Kidney tubule cell (primary cell): ENCODE measurements around the gene WDR53.
"Not testable (repeated sequence)": the region's sequence is repeated elsewhere in the genome, so short reads cannot be mapped to it uniquely, and the experiment has no call there.

ENCODE experiments used
- DNase-seq: peaks from one replicate; pipeline ENCODE4 v3.0.0-alpha.2; 2018; ENCODE audit warnings: low spot score

WDR53 gene

DNA sequence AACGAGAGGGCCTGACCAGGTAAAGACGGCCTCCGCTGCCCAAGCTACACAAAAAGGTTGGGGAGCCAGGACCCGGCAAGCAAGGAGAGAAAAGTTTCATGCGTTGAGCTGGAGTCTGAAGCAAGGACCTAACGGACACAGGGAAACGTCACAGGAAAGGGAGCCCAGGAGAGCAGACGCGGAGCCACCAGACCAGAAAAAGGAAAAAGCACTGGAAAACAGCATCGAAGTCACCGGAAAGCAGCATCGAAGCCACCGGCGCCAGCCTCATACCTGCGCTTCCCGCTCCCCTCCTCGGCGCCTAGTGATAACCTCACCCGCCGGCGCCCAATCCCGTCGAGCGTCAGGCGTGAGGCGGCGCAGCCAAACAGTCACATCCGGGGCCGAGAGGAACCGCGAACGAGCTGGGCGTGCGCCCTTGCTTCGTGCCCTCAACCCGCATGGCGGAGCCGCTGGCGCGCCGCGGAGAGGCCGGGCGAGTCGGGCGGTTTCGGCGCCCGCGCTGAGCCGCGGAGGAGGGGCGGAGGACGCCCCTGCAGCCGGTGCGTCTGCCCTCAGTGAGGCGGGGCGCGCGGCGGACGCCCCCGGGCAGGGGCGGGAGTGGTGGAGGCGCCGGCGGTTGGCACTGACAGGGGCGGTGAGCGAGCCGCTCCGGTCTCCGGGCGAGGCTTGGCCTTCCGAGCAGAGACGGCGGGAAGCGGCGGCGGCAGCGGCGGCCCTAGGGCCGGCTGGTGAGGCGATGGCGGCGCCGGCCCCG is at the start of gene WDR53, which contains the start of gene FBXO45:
Gene WDR53 (minus strand): TSS at position 309 of the 757 bp plus-strand sequence. CDS start 7,079 bp downstream, outside the sequence.
Gene FBXO45 (plus strand): TSS at position 415 of the 757 bp plus-strand sequence. CDS start 325 bp downstream, at position 740.
- DNase-seq = peak; percentile 97

DNA sequence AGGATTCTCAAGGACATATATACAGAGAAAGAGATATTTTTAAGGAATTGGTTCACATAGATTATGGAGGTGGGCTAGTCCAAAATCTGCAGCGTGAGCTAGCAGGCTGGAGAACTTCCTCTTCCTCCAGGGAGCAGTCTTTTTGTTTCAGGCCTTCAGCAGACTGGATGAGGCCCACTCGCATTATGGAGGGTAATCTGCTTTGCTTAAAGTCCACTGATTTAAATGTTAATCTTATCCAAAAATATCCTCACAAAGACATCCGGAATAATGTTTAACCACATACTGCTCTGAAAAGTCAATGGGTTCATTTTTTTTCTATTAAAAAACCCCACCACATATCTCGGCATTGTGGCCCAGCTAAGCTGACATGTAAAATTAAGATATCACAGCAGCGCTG is 48.9 kb upstream of the WDR53 start:
- no peak for DNase-seq

DNA sequence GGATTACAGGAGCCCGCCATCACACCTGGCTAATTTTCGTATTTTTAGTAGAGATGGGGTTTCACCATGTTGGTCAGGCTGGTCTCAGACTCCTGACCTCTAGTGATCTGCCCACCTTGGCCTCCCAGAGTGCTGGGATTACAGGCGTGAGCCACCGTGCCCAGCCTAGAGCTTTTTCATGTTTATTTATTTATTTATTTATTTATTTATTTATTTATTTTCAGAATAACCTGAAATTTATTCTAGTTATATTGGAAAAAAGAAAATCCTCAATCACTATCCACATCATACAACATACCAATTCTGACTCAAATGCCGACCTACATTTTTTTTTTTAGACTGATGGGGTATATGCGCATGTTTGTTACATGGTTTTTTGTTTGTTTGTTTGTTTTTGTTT is 46.9 kb upstream of the WDR53 start:
- DNase-seq = not testable (repeated sequence)

DNA sequence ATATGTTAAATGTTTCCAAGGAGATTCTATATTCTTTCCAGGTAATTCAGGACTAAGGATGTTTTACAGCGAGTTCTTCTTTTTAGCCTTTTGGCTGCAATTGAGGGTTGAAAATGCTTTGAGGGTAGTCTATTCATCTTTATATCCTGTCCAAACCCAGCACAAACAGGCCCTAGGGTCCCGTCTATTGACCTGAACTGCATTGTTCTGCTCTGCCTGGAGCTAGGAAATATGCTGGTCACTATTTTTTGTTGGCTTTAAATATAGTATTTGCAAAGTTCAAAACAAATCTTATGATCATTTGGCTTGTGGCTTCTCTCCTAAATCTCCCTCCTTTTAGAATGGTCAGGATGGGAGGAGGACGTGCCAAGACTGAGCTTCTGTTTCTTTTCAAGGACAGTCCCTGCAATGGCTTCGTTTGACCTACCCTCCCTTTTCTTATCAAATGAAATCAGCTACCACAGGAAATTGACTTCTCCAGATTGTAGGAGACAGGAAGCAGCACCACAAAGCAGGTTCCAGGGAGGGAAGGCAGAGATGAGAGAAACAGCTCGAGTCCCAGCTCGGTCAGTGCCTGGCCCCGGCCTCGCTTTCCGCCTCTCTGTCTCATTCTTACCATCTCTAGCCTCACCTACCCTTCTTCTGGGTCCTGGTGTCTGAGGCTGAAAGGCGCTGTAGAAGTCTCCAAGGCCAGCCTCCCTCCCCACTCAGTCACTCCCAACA is 43.6 kb upstream of the WDR53 start:
- no peak for DNase-seq

DNA sequence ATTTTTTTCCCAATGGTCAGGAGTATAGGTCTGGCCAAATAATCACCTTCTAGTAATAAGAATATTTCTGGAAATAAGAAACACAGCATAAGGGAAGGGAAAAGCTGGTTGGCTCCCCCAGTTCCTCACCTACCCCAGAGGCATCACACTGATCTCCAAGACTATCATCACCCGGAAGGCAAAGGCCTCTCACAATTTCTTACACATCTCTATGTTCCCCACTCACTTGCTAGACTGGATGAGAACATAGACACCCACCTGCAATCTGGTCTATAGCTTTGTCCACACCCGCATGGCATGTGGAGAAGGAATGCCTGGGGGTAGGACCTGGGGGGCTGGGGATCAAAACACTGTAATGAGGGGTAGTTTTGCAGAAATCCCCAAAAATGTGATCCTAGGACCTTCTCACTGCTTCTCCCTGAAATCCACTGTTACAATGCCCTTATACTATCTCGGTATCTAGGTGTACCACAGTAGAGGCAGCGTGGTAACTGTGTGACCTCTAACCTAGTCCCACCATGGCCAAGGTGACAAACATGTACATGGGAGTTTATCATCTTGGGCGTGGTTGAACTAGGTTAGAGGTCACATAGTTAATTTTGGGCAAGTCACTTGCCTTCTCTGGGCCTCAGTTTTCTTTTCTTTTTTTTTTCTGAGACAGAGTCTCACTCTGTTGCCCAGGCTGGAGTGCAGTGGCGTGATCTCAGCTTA is 41.6 kb upstream of the WDR53 start:
- DNase-seq = no peak

DNA sequence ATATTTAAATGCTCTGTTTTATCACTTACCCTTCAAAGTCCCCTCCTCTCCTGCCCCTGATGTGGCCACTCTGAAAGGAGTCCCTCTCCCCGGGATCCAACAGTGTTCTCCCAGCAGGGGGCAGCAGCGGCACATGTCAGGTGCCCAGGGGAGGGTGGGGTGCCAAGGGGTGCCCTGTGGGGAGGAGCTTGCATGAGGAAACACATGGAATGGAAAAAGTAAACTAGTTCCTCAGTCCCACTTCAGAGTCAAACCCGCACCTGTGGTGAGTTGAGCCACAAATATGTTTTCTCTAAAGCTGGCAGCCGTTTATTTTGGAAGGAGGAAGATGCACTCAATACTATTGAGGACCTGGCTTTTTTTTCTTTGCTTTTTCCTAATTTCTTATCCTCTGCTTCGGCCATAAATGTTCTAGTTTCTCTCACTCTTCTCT is 41.0 kb upstream of the WDR53 start:
- DNase-seq = peak; percentile 80

DNA sequence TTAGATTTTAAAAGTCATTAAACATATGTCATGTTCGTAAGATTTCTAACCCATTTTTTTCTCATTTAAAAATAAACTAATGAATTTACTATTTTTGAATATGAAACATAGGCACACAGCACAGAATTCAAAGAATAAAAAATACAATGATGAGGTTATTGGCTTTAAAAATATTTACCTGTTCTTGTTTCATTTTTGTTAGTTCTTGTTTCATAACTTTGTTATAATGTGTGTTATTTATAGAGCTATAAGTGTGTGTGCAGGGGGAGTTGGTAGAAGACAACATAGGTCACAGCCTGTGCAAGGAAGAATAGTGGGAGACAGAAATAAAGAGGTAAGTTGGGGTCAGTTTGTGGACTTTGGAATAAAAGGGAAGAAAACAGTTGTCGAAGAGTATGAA is 40.3 kb upstream of the WDR53 start:
- no peak for DNase-seq

DNA sequence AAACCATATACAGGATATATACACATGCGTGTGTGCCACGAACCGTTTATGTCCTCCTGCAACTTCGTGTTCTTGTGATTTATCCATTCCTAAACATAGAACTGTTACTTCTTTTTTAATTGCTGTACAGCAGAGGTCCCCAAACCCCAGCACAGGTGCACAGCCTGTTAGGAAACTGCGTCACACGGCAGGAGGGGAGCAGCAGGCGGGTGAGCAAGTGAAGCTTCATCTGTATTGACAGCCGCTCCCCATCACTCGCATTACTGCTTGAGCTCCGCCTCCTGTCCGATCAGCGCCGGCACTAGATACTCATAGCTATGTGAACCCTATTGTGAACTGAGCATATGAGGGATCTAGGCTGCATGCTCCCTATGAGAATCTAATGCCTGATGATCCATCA is 36.2 kb upstream of the WDR53 start:
- DNase-seq = no peak

DNA sequence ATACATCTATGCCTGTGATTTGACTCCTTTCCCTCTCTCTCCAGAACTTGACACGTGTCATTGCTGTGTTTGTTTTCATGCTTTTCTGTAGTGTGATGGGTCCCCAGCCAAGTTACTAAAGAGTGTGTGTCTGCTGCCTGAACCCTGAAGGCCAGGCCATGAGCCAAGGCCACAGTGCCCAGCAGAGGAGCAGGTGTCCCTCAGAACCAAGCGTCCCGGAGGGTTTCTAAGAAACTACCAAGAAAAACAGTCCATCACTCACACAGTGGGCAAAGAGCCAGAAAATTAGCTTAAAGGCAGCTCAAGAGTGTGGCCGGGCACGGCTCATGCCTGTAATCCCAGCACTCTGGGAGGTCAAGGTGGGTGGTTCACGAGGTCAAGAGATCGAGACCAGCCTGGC is 35.3 kb upstream of the WDR53 start:
- DNase-seq = no peak

DNA sequence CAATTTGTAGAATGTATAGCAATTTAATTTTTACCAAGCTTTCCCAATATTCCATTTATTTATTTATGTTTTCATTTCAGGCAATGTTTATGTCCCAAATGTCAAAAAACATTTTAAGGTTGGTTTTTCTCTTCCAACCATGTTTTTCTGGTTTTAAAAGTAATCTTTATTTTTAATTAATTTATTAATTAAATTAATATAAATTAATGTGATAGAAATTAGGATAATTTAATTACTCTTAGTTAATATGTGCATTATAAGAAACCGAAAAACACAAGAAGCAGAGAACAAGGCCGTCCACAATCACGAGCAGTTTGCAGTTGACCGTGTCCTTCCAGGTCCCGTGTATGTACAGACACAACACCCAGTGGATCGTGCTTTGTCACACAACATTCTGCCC is 34.3 kb upstream of the WDR53 start:
- no peak for DNase-seq

DNA sequence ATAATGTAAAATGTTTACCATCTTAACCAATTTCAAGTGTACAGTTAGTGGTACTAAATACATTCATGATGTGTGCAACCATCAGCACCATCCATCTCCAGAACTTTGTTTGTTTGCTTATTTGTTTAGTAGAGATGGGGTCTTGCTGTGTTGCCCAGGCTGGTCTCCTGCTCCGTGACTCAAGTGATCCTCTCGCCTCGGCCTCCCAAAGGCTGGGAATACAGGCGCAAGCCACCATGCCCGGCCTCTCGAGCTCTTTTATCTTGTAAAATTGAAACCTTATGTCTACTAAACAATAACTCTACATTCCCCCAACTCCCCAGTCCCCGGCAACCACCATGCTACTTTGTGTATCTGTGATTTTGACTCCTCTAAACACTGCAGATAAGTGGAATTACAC is 32.0 kb upstream of the WDR53 start:
- DNase-seq = no peak

DNA sequence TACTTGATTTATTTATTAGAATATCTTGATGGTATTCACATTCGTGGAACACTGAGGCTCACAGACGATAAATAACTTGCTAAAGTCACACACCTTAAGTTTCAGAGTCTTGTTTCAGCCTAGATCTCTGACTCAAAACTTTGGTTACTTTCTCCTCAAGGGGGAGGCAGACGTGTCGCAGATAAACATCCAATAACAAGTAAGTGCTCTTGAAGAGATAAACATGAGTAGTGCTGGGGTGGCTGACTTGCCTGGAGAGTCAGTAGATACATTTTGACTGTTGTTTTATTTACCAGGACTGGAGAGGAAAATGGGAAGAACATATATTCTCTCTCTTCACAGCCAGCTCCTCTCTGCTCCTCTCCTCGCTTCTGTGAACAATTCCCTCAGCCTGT is 31.4 kb upstream of the WDR53 start:
- no peak for DNase-seq

DNA sequence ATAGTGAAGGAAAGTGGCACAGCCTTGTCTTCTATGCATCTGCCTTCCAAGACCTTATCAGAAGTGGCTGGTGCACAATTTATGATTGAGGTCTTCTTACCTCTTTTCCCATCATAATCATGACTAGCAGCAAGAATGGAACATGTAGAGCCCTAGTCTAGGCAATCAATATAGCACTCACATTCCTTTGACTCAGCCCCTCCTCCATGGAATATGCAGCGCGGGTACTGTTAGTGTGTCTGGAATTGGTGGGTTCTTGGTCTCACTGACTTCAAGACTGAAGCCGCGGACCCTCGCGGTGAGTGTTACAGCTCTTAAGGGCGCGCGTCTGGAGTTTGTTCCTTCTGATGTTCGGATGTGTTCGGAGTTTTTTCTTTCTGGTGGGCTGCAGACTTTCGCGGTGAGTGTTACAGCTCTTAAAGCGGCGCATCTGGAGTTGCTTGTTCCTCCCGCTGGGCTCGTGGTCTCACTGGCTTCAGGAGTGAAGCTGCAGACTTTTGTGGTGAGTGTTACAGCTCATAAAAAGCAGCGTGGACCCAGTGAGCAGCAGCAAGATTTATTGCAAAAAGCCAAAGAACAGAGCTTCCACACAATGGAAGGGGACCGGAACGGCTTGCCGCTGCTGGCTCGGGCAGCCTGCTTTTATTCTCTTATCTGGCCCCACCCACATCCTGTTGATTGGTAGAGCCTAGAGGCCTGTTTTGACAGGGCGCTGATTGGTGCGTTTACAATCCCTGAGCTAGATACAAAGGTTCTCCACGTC is 29.8 kb upstream of the WDR53 start:
- DNase-seq = not testable (repeated sequence)

DNA sequence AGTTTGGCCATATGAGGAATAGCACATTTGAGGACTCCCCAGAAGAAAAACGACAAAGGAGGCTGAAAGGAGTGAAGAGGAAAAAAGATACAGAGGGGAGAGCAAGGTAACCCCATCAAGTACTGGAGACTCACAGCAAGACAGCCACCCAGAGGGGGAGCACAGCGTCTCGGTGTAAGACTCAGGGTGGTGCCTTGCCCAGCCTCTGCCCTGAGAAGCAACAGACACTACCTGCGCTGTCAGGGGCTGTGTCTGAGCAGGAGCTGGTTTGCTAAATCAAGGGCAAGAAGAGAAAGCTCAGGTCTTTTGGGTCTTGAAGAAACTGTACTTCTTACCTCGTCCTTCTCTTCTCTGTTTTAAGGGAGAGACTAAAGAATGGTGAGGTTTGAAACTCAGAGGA is 28.0 kb upstream of the WDR53 start:
- DNase-seq = no peak

DNA sequence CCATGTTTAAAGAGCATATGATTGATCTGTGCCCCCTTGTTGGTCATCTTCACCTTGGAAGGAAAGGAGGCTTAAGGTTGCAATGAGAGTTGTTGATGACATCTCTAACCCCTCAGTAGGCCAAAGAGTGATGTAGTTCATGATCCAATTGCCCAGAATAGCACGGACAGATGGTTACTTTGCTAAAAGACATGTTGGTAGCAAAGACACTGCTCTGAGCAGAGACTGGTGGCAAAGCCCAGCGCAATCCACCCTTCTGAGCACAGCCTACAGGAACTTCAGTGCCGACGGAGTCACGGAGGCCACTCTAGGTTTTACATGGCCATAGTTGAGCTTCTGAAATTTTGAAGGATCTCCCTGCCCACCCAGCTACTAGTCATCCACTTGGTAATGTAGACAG is 21.9 kb upstream of the WDR53 start:
- no peak for DNase-seq

DNA sequence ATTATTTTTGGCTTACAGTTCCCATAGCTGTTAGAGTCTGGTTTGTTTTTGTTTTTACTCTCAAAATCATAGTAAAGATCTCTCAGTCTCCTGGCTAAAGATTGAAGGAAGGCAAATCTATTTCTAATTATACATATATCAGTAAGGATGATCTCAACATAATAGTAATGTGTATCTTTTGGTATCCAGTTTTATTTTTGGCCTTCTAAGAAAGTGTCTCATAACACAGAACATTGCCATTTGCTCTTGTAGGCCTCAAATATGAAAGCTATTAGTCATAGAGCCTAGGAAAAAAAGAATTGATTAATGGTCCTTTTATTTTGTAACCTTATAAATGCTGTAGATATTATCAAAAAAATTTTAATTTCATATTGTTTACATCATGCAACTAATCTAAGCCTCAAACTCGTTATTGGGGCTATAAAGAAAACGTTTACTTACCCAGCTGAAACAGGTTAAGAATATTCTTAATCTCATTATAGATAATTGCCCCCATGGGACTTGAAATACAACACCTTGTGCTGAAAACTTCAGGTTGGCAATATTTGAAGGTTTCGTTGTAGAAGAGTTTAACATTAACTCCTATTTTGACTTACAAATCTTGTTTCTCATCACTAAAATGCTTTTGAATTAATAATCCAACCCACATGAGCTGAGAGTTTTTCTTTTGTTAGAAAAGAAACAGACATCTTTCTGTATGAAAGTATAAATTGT is 16.8 kb upstream of the WDR53 start:
- DNase-seq = no peak

DNA sequence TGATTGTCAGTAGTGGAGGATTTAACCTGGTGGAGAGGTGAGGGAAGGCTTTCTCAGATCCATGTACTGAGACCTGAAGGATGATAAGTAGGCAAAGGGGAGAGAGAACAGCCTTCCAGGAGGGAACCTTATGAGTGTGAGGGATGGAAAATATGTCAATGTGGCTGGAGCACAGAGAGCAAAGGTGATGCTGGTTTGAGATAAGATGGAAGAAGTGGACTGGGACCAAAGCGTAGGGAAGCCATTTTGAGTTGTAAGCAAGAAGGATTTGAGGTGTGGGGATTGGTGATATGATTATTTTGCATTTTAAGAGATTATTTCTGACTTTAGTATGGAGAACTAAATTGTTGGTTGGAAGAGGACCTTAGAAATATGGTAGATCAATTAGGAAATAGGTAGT is 4.0 kb upstream of the WDR53 start:
- DNase-seq = no peak

DNA sequence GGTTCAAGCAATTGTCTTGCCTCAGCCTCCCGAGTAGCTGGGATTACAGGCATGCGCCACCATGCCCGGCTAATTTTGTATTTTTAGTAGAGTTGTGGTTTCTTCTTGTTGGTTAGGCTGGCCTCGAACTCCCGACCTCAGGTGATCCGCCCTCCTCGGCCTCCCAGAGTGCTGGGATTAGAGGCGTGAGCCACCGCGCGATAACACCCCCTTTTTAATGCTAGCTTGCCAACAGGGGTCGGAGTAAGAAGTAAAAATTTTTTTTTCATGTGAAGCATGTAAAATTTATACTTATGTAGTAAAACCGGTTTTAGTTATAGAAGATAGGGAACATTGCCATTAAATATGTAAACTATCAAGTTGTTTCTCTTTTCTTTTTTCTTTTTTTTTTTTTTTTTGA is 2.0 kb upstream of the WDR53 start:
- DNase-seq = not testable (repeated sequence)

DNA sequence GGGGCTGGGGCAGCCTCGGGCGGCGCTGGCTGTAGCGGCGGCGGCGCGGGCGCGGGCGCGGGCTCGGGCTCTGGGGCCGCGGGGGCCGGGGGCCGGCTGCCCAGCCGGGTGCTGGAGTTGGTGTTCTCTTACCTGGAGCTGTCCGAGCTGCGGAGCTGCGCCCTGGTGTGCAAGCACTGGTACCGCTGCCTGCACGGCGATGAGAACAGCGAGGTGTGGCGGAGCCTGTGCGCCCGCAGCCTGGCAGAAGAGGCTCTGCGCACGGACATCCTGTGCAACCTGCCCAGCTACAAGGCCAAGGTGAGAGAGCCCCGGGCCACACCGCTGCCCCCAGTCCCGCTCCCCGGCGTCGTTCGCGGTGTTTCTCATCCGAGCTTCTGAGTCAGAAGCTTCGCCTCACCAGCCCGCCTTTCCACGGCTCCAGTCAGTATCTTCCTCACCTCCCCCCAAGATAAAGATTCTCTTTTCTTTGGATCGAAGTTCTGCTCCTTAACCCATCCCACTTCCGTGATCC is 706 bp upstream of the WDR53 start:
- DNase-seq = peak; percentile 68

DNA sequence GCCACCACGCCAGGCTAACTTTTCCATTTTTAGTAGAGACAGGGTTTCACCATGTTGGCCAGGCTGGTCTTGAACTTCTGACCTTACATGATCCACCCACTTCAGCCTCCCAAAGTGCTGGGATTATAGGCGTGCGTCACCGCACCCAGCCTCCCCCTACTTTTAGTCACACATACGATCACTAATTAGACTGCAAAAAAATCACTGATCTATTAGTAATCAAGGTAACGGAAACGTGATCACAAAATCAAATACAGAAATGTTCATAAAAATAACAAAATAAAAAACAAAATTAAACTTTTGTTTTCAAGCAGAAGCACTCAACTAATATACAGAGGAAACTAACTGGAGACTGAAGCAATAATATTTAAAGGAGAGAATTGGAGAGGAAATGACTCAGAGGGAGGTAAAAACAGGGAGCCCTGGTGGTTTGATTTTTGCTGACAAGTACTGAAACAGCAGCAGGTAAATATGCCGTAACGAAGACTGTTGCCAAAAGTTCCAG is 4.6 kb downstream of the WDR53 start:
- DNase-seq = peak; percentile 56

DNA sequence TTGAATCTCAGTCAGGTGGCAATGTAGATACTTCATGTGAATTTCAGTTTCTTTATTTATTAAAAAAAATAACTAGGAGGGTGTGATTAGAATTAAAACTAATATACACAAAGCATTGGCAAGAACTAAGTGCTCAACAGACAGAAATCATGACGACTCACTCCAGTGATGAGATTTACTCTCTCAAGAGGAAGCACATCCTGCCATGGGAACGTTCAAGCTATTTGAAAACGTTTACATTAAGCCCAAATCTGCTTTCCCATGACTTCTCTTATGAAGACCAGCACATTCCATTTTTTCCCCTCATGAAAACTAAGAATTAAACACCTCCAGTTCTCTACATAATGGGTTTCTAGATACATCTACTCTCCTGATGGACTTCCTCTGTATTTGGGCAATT is 8.5 kb downstream of the WDR53 start:
- peak; percentile 17 for DNase-seq
